HL-60 (cell line): Measurements from ENCODE around the gene TIE1.

Experiments
- DNase-seq, 2 experiments: peaks; one replicate each; pipeline ENCODE4 v3.0.0-alpha.2; 2010 to 2020; ENCODE audit warnings: low read depth in 1 of 2, low spot score in 1 of 2
- H3K27ac ChIP-seq: fragments of 250-450 bp; sonication (Bioruptor Pico); replicated peaks from 2 replicates; pipeline ENCODE4 v1.5.1; 2020; ENCODE audit warnings: mild to moderate bottlenecking, moderate library complexity
- H3K27me3 ChIP-seq: fragments of 250-450 bp; sonication (Bioruptor Pico); 2 replicates; pipeline ENCODE4 v1.5.1; 2021; ENCODE audit warnings: mild to moderate bottlenecking, moderate library complexity; ENCODE audit not compliant: insufficient read depth, poor library complexity, severe bottlenecking
- H3K4me3 ChIP-seq: replicated peaks from 2 replicates; pipeline ENCODE4 v1.5.1; 2011; ENCODE audit warnings: mild to moderate bottlenecking, control low read depth, low read length; ENCODE audit not compliant: insufficient read depth
- CTCF ChIP-seq: IDR thresholded peaks from one replicate; pipeline ENCODE4 v1.5.1; 2011; ENCODE audit warnings: low read length, control low read depth, inconsistent platforms; ENCODE audit not compliant: insufficient read depth
- GABPA ChIP-seq: IDR thresholded peaks from 2 replicates; pipeline ENCODE4 v1.6.1; 2012; ENCODE audit warnings: low read depth
- POLR2AphosphoS5 ChIP-seq: IDR thresholded peaks from 2 replicates; pipeline ENCODE4 v1.6.1; 2012; ENCODE audit warnings: low read depth
- REST ChIP-seq: IDR thresholded peaks from 2 replicates; pipeline ENCODE4 v1.6.1; 2012; ENCODE audit warnings: low read depth; ENCODE audit not compliant: insufficient replicate concordance
- SPI1 ChIP-seq: IDR thresholded peaks from 2 replicates; pipeline ENCODE4 v1.6.1; 2012; ENCODE audit warnings: low read depth, mild to moderate bottlenecking, borderline replicate concordance

TIE1 gene

GRCh38 chr1:43269627-43270375 is 31.0 kb upstream of the TIE1 start, which contains the start of gene TMEM125:
TMEM125 (plus strand) TSS chr1:43269983; CDS start chr1:43272723, 2,740 bp downstream.
- Histone ChIP-seq H3K27me3 (no peaks in the 10 kb centered on the region), H3K4me3 (no peak within 1 kb of the TSS), H3K27ac (no peak within 1 kb of the TSS)
- TF ChIP-seq REST = no peak
- no peak for TF ChIP-seq POLR2AphosphoS5
- no peak for TF ChIP-seq SPI1
- TF ChIP-seq CTCF = no peak
- no peak for TF ChIP-seq GABPA
- DNase-seq = no peak

- Histone ChIP-seq H3K27me3 (no peaks in the 10 kb centered on the region), H3K27ac (no peak overlapping the region), H3K4me3 (no peak overlapping the region)
- TF ChIP-seq REST (no peak), POLR2AphosphoS5 (no peak), GABPA (no peak), CTCF (no peak), SPI1 (no peak)
- no peak for DNase-seq
Observed at GRCh38 chr1:43270421-43271095, 30.2 kb upstream of the TIE1 start.

- H3K4me3 ChIP-seq = no peak overlapping the region
- TF ChIP-seq GABPA = no peak
- no peak for TF ChIP-seq SPI1
- no peak for TF ChIP-seq POLR2AphosphoS5
- no peak for TF ChIP-seq REST
- TF ChIP-seq CTCF = no peak
Observed at GRCh38 chr1:43271186-43272118, 29.3 kb upstream of the TIE1 start.

More at GRCh38 chr1:43271186-43272118, 29.3 kb upstream of the TIE1 start:
- no peak overlapping the region for H3K27ac ChIP-seq
- DNase-seq = no peak
- no peaks in the 10 kb centered on the region for H3K27me3 ChIP-seq
